ENCODE results near the gene PDE4D.

GRCh38 chr5:59264013-59264412 lies 629.5 kb downstream of the PDE4D start:
- TF ChIP-seq CTCF (IDR thresholded peaks at IDR 0.05) (no peak), POLR2A (IDR thresholded peaks at IDR 0.05) (no peak)

All from esophagus squamous epithelium (tissue), 4 donors.